NCI-H146 treated with DMSO at 0.1 percent for 48 hours (cell line): ENCODE results near the gene ZNF385B.
"Not testable (repeated sequence)": the region's sequence is repeated elsewhere in the genome, so short reads cannot be mapped to it uniquely, and the experiment has no call there.

Experiments used
- DNase-seq: peaks from one replicate; lab custom pipeline; 2025; ENCODE audit not compliant: unreplicated experiment; lab: John Stamatoyannopoulos, UW

Gene ZNF385B

GRCh38 chr2:179861416-179862067, at the start of gene ZNF385B:
TSS of gene ZNF385B (minus strand) at chr2:179861612.
- peak; percentile 29 for DNase-seq

GRCh38 chr2:179910735-179911113, 49.3 kb upstream of the ZNF385B start:
- no peak for DNase-seq

DNA sequence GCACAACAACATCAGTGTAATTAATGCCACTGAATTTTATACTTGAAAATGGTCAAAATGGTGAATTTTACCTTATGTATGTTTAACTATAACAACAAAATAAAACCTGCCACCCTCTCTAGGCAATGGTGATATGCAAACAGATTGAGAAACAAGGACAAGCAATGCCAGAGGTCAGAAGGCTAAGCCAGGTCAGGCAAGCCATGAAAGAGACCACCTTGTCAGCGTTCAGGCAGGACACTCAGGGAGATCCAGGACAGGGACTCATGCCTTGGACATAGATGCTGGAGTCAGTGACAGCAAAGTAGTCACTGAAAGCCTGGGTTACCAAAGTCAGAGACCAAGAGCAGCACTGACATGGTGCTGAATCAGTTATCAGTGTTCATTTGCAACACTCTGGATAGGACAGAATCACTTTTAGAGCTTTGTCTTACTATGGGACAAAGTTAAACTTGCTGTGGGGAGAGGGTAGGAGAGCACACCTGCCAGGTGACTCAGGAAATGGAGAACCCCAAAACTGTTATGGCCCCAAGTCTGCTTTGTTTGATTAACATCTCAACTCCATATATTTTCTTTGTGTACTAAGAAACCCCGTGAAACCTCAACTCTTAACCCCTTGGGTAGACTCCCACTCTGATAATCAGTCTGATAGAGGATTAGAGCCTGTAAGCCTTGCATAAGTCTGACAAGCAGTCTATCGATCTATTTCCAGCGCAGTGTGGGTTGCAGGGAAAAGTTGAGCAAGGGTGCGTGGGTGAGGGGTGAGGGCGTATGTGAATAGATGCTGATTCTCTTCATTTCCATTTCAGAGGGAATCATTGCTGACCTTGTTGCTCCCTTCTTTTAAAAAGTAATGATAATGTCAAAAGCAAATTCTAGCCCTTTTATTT, 48.7 kb upstream of the ZNF385B start:
- DNase-seq, result no peak

DNA sequence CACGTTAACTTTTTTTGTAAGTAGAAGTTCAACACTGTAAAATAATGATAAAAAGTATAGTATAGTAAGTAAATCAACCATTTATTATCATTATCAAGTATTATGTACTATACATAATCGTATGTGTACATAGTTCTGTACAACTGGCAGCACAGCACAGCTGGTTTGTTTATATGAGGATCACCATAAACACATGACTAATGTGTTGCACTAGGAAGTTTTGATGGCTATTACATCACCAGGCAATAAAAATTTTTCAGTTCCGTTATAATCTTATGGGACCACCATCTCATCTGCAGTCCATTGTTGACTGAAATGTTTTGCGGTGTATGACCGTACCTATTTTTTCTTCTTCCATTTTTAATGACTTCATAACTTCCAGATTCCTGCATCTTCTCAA, 39.2 kb upstream of the ZNF385B start:
- no peak for DNase-seq

DNA sequence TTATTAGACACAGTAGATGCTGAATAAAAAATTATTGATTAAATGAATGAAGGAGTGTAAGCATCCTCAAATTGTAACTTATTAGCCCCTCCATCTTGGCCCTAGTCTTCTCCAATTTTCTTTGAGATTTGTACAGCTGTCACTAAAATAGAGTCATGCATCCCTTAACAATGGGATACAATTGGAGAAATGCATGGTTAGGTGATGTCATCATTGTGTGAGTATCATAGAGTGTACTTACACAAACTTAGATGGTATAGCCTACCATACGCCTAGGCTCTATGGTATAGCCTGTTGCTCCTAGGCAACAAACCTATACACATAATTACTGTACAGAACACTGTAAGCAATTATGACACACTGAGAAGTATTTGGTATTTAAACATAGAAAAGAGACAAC, 38.3 kb upstream of the ZNF385B start:
- no peak for DNase-seq

GRCh38 chr2:179898873-179899272, 37.5 kb upstream of the ZNF385B start:
- DNase-seq, result peak; percentile 21

DNA sequence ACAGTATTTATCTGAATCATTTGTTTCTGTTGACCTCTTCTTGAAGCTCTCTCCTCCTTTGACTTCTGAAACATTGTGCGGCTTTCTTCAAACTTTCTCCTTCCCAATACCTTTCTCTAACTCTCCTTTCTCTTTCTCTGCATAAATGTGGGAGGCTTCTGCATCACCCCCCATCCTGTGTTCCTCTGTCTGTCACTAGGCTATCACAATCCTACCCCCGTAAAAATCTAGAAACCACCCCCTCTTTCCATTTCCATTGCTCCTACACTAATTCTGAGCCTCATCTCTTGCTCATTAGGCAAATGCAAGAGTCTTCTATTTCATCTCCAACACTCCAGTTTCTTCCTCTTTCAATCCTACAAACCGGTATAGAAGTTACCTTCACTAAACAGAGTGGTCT, 32.2 kb upstream of the ZNF385B start:
- no peak for DNase-seq

DNA sequence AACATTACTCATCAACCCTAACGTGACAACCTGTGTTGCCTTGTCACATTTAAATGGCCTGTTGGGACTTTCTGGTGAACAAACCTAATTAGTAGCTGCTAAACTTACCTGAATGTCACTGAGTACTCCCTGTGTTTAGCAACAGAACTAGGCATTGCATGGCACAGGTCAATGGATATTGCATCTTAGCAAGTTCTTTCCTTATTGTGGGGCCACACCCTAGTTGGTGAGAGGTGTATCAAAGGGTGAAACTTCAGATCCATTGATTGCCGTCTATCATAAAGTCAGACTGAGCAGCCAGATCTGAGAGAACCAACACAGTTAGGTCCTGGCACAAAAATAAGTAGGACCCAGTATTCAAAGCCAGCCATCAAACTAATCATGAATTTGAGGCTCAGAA, 29.8 kb upstream of the ZNF385B start:
- no peak for DNase-seq

DNA sequence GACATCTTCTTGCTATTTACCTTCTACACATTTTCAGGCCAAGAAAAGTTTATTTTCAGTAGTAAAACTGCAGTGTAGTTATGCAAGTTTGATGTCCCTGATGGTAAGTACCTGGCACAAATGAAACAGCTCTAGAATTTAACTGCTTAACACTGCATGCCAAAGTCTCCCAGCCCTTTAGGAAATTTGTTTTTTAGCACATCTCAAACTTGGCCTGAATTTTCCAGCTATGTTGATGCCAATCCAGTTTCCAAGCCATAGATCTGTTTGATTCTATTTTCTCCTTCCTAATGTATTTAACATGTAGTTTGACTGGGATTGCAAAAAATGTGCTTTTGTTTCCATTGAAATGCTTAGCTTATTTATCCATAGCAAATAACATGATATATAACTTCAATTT, 29.3 kb upstream of the ZNF385B start:
- no peak for DNase-seq

GRCh38 chr2:179888642-179889041, 27.2 kb upstream of the ZNF385B start:
- DNase-seq, result not testable (repeated sequence)

- DNase-seq, result no peak
These were observed 22.8 kb upstream of the ZNF385B start for GRCh38 chr2:179884193-179884592.

GRCh38 chr2:179882851-179883806, 21.7 kb upstream of the ZNF385B start:
- no peak for DNase-seq

DNA sequence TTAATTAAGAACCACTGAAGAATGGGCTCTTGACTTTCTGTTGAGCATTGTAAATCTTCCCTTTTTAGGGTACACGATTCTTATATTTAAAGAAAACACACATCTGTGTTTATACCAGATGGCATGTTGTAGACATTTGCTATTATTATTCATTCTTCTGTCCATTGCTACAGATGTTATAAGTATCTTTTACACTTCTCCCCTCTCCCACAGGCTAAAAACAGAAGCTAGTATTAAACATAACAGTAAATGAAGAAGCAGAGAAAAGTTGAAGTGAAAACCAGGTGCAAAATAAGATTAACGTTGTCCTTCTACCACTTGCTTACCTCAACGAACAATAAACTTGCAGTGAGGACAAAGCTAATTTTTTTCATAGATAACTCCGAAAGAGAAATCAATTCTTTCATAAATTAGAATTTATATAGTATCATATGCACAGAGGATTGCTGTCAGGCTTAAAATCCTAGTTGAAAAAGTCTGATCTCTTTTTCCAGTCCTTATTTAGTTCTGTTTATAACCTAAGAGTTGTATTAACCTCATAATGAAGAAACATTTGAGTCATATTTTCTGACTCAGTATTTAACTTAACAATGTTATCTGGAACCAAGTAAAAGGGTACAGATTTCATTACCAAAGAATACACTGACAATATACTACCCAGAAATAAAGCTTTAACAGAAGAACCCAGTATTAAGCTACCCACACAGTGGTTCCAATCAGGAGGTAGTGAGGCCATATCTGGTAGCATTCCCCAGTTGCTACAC, 16.4 kb upstream of the ZNF385B start:
- DNase-seq, result no peak

GRCh38 chr2:179876266-179876665, 14.9 kb upstream of the ZNF385B start:
- no peak for DNase-seq

GRCh38 chr2:179875864-179876263, 14.5 kb upstream of the ZNF385B start:
- DNase-seq, result no peak

DNA sequence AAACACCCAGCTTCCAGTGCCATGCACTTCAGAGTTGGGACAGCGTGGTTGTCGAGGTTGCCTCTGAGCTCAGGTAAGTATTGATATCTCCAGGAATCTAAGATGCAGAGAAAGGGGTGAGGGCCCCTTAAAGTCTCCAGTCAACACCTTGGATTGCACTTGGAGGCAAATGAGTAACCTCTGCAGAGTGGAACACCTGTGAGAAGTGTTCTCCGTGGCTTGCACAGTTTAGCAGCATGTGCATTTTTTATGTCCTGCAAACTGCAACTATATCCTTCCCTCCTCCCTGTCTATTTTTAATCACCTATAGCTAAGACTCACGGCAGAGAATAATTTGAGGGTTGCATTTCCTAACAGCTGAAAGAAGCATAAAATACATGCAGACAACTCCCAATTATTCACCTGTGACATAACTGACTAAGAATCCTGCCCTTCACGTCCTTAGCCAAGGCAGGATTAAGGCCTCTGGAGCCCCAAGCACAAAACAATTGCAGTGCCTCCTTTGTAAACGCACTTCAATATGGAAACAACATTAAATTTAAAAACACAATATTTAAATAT, 1.6 kb upstream of the ZNF385B start:
- no peak for DNase-seq

DNA sequence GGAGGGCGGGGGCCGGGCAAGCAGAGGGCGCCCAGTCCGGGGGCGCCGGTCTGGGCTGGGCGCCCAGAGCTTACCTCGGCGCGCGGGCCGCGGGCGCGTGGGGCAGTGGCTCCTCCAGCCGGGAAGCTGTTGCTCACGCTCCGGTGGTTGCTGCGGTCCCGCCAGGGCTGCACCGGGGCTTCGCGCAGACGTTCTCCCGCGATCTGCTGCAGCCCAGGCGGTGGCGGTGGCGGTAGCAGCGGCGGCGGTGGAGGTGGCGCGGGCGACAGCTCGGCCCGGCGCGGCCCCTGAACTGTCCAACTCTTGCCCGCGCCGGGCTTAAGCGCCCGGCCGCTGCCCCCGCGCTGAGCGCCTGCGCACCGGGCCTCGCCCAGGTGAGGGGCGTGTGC, 391 bp downstream of the ZNF385B start:
- DNase-seq, result peak; percentile 29

GRCh38 chr2:179860255-179861026, 971 bp downstream of the ZNF385B start:
- no peak for DNase-seq

GRCh38 chr2:179859523-179859922, 1.9 kb downstream of the ZNF385B start:
- no peak for DNase-seq

DNA sequence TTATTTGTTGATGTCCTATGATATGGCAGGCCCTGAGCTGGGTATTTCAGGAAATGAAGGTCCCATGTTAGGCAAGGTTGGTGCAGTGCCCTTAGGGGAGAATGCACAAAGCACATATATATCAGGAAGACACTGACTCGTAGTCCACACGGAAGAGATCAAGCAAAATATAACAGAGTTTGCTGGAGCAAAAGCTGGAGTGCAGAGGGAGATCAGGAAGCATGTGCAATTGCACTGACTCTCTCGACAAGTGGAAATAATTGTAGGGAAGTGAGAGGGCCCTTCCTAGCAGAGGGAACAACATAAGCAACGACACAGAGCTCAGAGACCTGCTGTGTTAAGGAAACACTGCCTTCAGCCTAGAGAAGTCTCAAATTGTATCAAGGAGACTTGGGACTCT, 4.2 kb downstream of the ZNF385B start:
- no peak for DNase-seq
